Stimulated activated CD8-positive, alpha-beta memory T cell treated with anti-CD3 and anti-CD28 coated beads, Interleukin-7, amount 100 ng/mL, for 24 hours (primary cell): Measurements from ENCODE around the gene ANO3.
"Not testable (repeated sequence)": the region's sequence is repeated elsewhere in the genome, so short reads cannot be mapped to it uniquely, and the experiment has no call there.

Experiments
- DNase-seq: peaks from one replicate; pipeline ENCODE4 v3.0.0-alpha.2; 2020; ENCODE audit warnings: low read depth

Gene ANO3

GRCh38 chr11:26626346-26626745 lies 294.4 kb downstream of the ANO3 start:
- DNase-seq: no peak

GRCh38 chr11:26632691-26633159 lies 300.8 kb downstream of the ANO3 start:
- no peak for DNase-seq

GRCh38 chr11:26643314-26643713 lies 311.4 kb downstream of the ANO3 start:
- DNase-seq: not testable (repeated sequence)

- DNase-seq: no peak
Observed at GRCh38 chr11:26649884-26650283, 318.0 kb downstream of the ANO3 start.

GRCh38 chr11:26651916-26652315 lies 320.0 kb downstream of the ANO3 start:
- no peak for DNase-seq

- DNase-seq: no peak
Observed at GRCh38 chr11:26655287-26655686, 323.4 kb downstream of the ANO3 start.

GRCh38 chr11:26662916-26663315 lies 331.0 kb downstream of the ANO3 start:
- no peak for DNase-seq

GRCh38 chr11:26665036-26665435 lies 333.1 kb downstream of the ANO3 start:
- DNase-seq: no peak

- DNase-seq: no peak
Observed at GRCh38 chr11:26665946-26666345, 334.0 kb downstream of the ANO3 start.

- DNase-seq: no peak
Observed at GRCh38 chr11:26675233-26675928, 343.5 kb downstream of the ANO3 start.

- no peak for DNase-seq
Observed at GRCh38 chr11:26676641-26677040, 344.7 kb downstream of the ANO3 start.

GRCh38 chr11:26677566-26677965 lies 345.6 kb downstream of the ANO3 start:
- no peak for DNase-seq

GRCh38 chr11:26687351-26687750 lies 355.4 kb downstream of the ANO3 start:
- no peak for DNase-seq

GRCh38 chr11:26688701-26689100 lies 356.8 kb downstream of the ANO3 start:
- DNase-seq: no peak

GRCh38 chr11:26696330-26696729 lies 364.4 kb downstream of the ANO3 start:
- DNase-seq: no peak

- no peak for DNase-seq
Observed at GRCh38 chr11:26698224-26698623, 366.3 kb downstream of the ANO3 start.

- DNase-seq: no peak
Observed at GRCh38 chr11:26700574-26701235, 368.8 kb downstream of the ANO3 start.

- DNase-seq: no peak
Observed at GRCh38 chr11:26702406-26702805, 370.5 kb downstream of the ANO3 start.

- no peak for DNase-seq
Observed at GRCh38 chr11:26703411-26704191, 371.7 kb downstream of the ANO3 start.

- no peak for DNase-seq
Observed at GRCh38 chr11:26704249-26704648, 372.3 kb downstream of the ANO3 start.

GRCh38 chr11:26706181-26706580 lies 374.3 kb downstream of the ANO3 start:
- DNase-seq: no peak

GRCh38 chr11:26708736-26709456 lies 377.0 kb downstream of the ANO3 start:
- no peak for DNase-seq
